Liver (tissue), 9 donors: Measurements from ENCODE around the gene HOXB5. TPM values are rescaled to one million over a fixed set of nuclear protein-coding genes. Genes with fewer than 3 reads are reported as not detected.
A peak's percentile ranks its signal among the peaks of the same experiment; 100 is the strongest.

Source experiments
- DNase-seq: peaks from one replicate; pipeline ENCODE4 v3.0.0-alpha.2; 2017; ENCODE audit warnings: low spot score
- H3K27ac ChIP-seq, 2 donors: one replicate each; pipeline ENCODE4 v1.7.0; 2013; ENCODE audit warnings: inconsistent platforms in 2 of 2, low read length in 2 of 2, control low read depth in 1 of 2, low read depth in 1 of 2, mild to moderate bottlenecking in 1 of 2
- H3K27me3 ChIP-seq, 4 donors: one replicate each; pipeline versions ENCODE4 v1.6.1 to v1.7.0; 2013; ENCODE audit warnings: low read length in 3 of 4, inconsistent platforms in 1 of 4, mild to moderate bottlenecking in 1 of 4, moderate library complexity in 1 of 4; ENCODE audit not compliant: control insufficient read depth in 4 of 4, insufficient read depth in 4 of 4
- H3K36me3 ChIP-seq, 4 donors: one replicate each; pipeline versions ENCODE4 v1.6.1 to v1.7.0; 2013; ENCODE audit warnings: low read length in 3 of 4, mild to moderate bottlenecking in 3 of 4, low read depth in 1 of 4, moderate library complexity in 1 of 4; ENCODE audit not compliant: control insufficient read depth in 4 of 4, insufficient read depth in 3 of 4
- H3K4me1 ChIP-seq, 4 donors: one replicate each; pipeline versions ENCODE4 v1.6.1 to v1.7.0; 2013; ENCODE audit warnings: low read length in 3 of 4, mild to moderate bottlenecking in 3 of 4, moderate library complexity in 1 of 4; ENCODE audit not compliant: control insufficient read depth in 4 of 4, insufficient read depth in 4 of 4
- H3K4me3 ChIP-seq, 3 donors: one replicate each; pipeline versions ENCODE4 v1.6.1 to v1.7.0; 2013; ENCODE audit warnings: low read length in 3 of 3, control low read depth in 1 of 3, low read depth in 1 of 3, mild to moderate bottlenecking in 1 of 3
- H3K9ac ChIP-seq, 2 donors: one replicate each; pipeline ENCODE4 v1.7.0; 2013; ENCODE audit warnings: low read length in 2 of 2, mild to moderate bottlenecking in 2 of 2, moderate library complexity in 2 of 2, control low read depth in 1 of 2, low read depth in 1 of 2
- H3K9me3 ChIP-seq, 4 donors: one replicate each; pipeline versions ENCODE4 v1.6.1 to v1.7.0; 2013; ENCODE audit warnings: low read length in 3 of 4; ENCODE audit not compliant: control insufficient read depth in 4 of 4
- EGR1 ChIP-seq, 2 donors: IDR thresholded peaks; 2 replicates each; pipeline ENCODE4 v1.6.1; 2016 to 2018; ENCODE audit warnings: antibody characterized with exemption in 2 of 2, low read depth in 2 of 2
- FOXA1 ChIP-seq: IDR thresholded peaks from 2 replicates; pipeline ENCODE4 v1.6.1; 2016; ENCODE audit warnings: antibody characterized with exemption
- GABPA ChIP-seq, 2 donors: IDR thresholded peaks in 1 of 2; conservative IDR thresholded peaks in 1 of 2; 2 replicates each; pipeline ENCODE4 v1.6.1; 2016; ENCODE audit warnings: antibody characterized with exemption in 2 of 2, mild to moderate bottlenecking in 1 of 2, moderate library complexity in 1 of 2
- HNF4A ChIP-seq, 2 donors: conservative IDR thresholded peaks; 2 replicates each; pipeline ENCODE4 v1.6.1; 2016; ENCODE audit warnings: antibody characterized with exemption in 2 of 2, mild to moderate bottlenecking in 2 of 2
- JUND ChIP-seq, 2 donors: IDR thresholded peaks; 2 replicates each; pipeline ENCODE4 v1.6.1; 2016; ENCODE audit warnings: antibody characterized with exemption in 2 of 2
- NR2F2 ChIP-seq: IDR thresholded peaks from 2 replicates; pipeline ENCODE4 v1.6.1; 2016; ENCODE audit warnings: antibody characterized with exemption
- RAD21 ChIP-seq, 2 donors: IDR thresholded peaks; 2 replicates each; pipeline ENCODE4 v1.6.1; 2016; ENCODE audit warnings: antibody characterized with exemption in 2 of 2, mild to moderate bottlenecking in 2 of 2
- RXRA ChIP-seq, 2 donors: IDR thresholded peaks; 2 replicates each; pipeline ENCODE4 v1.6.1; 2017 to 2018; ENCODE audit warnings: antibody characterized with exemption in 2 of 2, mild to moderate bottlenecking in 1 of 2
- SP1 ChIP-seq: IDR thresholded peaks from 2 replicates; pipeline ENCODE4 v1.6.1; 2018; ENCODE audit warnings: antibody characterized with exemption, mild to moderate bottlenecking
- TAF1 ChIP-seq: conservative IDR thresholded peaks from 2 replicates; pipeline ENCODE4 v1.6.1; 2016; ENCODE audit warnings: antibody characterized with exemption, mild to moderate bottlenecking
- YY1 ChIP-seq: IDR thresholded peaks from 2 replicates; pipeline ENCODE4 v1.6.1; 2016; ENCODE audit warnings: antibody characterized with exemption, mild to moderate bottlenecking
- WGBS: extraction: QIAGEN DNeasy Blood & Tissue Kit; methylation state at CpG from one replicate; pipeline ENCODE4 v1.1.7; 2013; 5-methylcytosine and 5-hydroxymethylcytosine counted together
- polyA plus RNA-seq, 2 donors: library from polyadenylated mRNA; stranded (reverse) in 1 of 2; unstranded in 1 of 2; fragments of 200-250 nt in 1 of 2; fragments of >200 nt in 1 of 2; fragmentation: Nextera tagmentation in 1 of 2; extraction: Ambion mirVana in 1 of 2; gene quantifications; one replicate each; pipeline versions ENCODE4 v1.2.1 to v1.2.3, GENCODE V29; 2013 to 2015
- total RNA-seq, 2 donors: library from RNA; depleted of rRNA; stranded (reverse); fragments of >200 nt; gene quantifications; one replicate each; pipeline ENCODE4 v1.2.3, GENCODE V29; 2014
- TF ChIP-seq, protein P1 (sequence below): IDR thresholded peaks from 2 replicates; pipeline ENCODE4 v1.6.1; 2016; ENCODE audit warnings: antibody characterized with exemption
- TF ChIP-seq, protein P2 (sequence below): fragments of 150-350 bp; IDR thresholded peaks from 2 replicates; pipeline ENCODE4 v1.5.1; 2017; ENCODE audit warnings: improper control_type of control experiment, low read depth, low read length; ENCODE audit not compliant: missing input control
- TF ChIP-seq, protein P3 (sequence below): IDR thresholded peaks from 2 replicates; pipeline ENCODE4 v1.6.1; 2016; ENCODE audit warnings: antibody characterized with exemption
- donor health status: healthy.
- donor health status: healthy.
- donor health status: healthy.
- donor health status: healthy.
- donor health status: healthy.

The HOXB5 gene
- total and polyA plus RNA-seq, 4 donors = 0.08 to 0.38 (median 0.36) TPM; not detected in 1

DNA sequence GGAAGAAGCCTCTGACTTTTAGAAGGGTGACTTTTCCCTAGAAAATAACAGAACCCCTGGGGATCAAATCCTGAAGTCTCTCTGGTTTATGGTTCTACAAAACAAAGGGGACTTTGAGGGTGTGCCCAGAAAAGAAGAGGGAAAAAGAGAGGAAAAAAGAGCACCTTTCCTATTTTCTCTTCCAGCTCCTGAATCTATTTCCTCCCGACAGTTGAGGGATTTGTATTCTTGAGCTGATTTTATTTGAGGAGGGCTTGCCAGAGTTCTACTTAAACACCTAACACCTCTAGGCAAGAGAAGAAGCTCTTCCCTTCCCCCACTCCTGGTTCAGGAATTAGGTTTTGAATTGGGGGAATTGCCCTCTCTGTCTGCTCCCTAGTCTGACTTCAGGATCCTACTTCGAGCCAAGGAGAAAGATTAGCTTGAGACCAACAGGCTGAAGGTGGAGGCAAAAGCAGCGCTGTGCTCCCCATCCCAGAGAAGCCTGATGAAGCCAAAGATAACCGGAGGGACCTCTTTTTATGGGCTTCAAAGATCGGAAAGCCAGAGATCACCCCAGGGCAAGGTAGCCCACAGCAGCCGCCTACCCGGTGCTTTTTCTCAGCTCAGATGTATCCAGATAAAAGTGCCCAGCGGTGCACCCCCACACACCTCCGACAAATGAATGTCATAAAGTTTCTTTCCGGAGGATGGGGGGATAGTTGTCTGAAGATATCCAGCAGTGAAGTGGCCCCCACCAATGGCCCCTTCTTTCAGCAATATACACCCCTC lies 4.3 kb downstream of the HOXB5 start (continued):
- TF ChIP-seq GABPA (IDR thresholded peaks at IDR 0.05 in 1 of 2, conservative IDR thresholded peaks at IDR 0.05 in 1 of 2) = no peak
- TF ChIP-seq TAF1 = no peak

DNA sequence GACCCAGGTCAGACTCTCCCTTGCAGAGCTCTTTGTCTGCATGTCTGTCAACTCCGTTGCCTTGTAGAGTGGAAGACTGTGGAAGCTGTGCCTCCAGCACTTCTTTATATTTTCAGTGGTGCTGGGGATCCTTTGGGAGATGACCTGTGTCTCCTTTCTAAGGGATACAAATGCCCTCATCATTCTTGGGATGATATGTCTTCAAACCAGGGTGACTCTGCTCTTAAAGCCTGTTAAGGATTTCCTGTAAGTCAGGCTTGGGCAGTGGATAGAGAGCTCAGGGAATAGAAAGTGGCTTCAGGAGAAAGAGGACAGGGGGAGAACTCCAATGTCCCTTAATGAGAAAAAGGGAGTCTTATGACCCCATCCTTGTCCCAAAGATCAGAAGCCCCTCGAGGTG lies 5.1 kb downstream of the HOXB5 start:
- H3K27me3 ChIP-seq = peaks cover 0 to 16% (median 7%) of the 10 kb centered on the region in 4 donors
- TF ChIP-seq NR2F2 (no peak), JUND (IDR thresholded peaks at IDR 0.05) (no peak)
- TF ChIP-seq, protein P1, sequence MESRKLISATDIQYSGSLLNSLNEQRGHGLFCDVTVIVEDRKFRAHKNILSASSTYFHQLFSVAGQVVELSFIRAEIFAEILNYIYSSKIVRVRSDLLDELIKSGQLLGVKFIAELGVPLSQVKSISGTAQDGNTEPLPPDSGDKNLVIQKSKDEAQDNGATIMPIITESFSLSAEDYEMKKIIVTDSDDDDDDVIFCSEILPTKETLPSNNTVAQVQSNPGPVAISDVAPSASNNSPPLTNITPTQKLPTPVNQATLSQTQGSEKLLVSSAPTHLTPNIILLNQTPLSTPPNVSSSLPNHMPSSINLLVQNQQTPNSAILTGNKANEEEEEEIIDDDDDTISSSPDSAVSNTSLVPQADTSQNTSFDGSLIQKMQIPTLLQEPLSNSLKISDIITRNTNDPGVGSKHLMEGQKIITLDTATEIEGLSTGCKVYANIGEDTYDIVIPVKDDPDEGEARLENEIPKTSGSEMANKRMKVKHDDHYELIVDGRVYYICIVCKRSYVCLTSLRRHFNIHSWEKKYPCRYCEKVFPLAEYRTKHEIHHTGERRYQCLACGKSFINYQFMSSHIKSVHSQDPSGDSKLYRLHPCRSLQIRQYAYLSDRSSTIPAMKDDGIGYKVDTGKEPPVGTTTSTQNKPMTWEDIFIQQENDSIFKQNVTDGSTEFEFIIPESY = no peak
- no peak for DNase-seq
- no peaks in the 10 kb centered on the region for H3K9me3 ChIP-seq
- peaks cover 2 to 24% (median 13%) of the 10 kb centered on the region in 4 donors for H3K4me1 ChIP-seq
- H3K4me3 ChIP-seq = no peak overlapping the region
- no peak overlapping the region for H3K9ac ChIP-seq
- no peaks in the 10 kb centered on the region for H3K36me3 ChIP-seq
- no peak overlapping the region for H3K27ac ChIP-seq
- WGBS = 31% methylated on average over 2 of the region's 2 CpGs

DNA sequence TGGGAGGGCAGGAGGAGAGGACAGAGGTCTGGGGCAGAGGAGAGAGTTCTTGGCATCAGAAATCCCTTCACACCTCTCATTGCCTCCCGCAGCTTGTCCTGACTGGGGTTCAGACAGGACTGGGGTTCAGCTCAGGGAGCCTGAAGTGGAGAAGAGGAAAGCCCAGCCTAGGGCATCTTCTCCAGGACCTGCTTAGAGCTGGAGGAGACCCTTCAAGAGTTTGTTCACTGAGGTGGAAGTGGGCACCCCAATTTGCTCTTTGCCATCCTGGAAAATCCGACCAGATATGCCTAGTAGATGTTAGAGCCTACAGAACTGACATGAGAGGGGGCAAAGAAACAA lies 5.5 kb downstream of the HOXB5 start:
- Histone ChIP-seq H3K9me3 (no peaks in the 10 kb centered on the region), H3K27ac (peak overlapping the region in 1 of 2 donors; percentile 19), H3K27me3 (peaks cover 0 to 20% (median 11%) of the 10 kb centered on the region in 4 donors), H3K9ac (no peak overlapping the region), H3K36me3 (no peaks in the 10 kb centered on the region), H3K4me3 (no peak overlapping the region), H3K4me1 (peaks cover 2 to 20% (median 13%) of the 10 kb centered on the region in 4 donors)
- DNase-seq = no peak
- TF ChIP-seq, protein P2, sequence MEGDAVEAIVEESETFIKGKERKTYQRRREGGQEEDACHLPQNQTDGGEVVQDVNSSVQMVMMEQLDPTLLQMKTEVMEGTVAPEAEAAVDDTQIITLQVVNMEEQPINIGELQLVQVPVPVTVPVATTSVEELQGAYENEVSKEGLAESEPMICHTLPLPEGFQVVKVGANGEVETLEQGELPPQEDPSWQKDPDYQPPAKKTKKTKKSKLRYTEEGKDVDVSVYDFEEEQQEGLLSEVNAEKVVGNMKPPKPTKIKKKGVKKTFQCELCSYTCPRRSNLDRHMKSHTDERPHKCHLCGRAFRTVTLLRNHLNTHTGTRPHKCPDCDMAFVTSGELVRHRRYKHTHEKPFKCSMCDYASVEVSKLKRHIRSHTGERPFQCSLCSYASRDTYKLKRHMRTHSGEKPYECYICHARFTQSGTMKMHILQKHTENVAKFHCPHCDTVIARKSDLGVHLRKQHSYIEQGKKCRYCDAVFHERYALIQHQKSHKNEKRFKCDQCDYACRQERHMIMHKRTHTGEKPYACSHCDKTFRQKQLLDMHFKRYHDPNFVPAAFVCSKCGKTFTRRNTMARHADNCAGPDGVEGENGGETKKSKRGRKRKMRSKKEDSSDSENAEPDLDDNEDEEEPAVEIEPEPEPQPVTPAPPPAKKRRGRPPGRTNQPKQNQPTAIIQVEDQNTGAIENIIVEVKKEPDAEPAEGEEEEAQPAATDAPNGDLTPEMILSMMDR = no peak
- TF ChIP-seq GABPA (IDR thresholded peaks at IDR 0.05 in 1 of 2, conservative IDR thresholded peaks at IDR 0.05 in 1 of 2) (no peak), RXRA (IDR thresholded peaks at IDR 0.05) (no peak)
- WGBS = 49% methylated on average over 2 of the region's 2 CpGs

DNA sequence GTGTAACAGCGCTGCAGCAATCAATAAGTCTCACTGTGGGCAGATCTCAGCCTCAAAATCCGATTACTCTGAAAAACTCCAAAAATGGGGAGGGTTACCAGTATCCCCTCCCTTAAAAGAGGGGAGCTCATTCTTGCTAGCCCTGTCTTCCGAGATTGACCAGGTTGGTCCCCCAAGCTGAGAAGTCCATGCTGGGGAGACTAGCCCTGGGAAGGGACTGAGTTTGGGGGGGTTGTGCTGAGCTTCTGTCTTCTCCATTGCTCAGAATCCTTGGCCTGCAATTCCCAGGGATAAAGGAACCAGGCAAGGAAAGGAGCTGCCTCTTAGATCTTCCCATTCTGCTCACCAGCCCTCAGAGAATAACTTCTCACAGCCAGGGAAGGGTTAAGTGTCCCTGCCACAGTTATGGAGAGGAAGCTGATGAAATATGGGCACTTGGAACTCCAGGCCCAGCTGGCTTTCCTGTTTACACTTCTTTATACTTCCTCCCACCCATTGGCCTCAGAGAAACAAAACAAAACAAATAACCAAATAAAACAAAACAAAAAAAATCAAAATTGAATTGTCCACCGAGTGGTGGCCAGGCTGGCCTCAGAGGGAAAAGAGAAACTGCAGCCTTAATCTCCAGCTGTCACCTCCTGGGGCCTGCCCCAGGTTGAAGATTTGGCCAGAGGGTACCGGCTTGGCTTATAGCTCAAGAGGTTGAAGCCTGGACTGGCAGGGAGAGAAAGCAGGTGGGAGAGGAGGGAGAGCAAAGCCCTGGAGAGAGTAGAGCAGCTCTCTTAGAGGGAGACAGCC lies 6.1 kb downstream of the HOXB5 start:
- peaks cover 3 to 19% (median 11%) of the 10 kb centered on the region in 4 donors for H3K27me3 ChIP-seq
- 28% methylated on average over 5 of the region's 5 CpGs for WGBS
- H3K36me3 ChIP-seq = no peaks in the 10 kb centered on the region
- H3K4me3 ChIP-seq = no peak overlapping the region
- peaks cover 2 to 18% (median 13%) of the 10 kb centered on the region in 4 donors for H3K4me1 ChIP-seq
- no peak for TF ChIP-seq YY1
- TF ChIP-seq, protein P1 = no peak
- no peak for TF ChIP-seq RAD21 (IDR thresholded peaks at IDR 0.05)
- TF ChIP-seq, protein P3, sequence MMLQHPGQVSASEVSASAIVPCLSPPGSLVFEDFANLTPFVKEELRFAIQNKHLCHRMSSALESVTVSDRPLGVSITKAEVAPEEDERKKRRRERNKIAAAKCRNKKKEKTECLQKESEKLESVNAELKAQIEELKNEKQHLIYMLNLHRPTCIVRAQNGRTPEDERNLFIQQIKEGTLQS = no peak
- no peak for TF ChIP-seq FOXA1
- no peak for TF ChIP-seq HNF4A (conservative IDR thresholded peaks at IDR 0.05)
- TF ChIP-seq TAF1 = no peak
- TF ChIP-seq SP1 = no peak
- no peak for TF ChIP-seq JUND (IDR thresholded peaks at IDR 0.05)
- no peak for TF ChIP-seq EGR1 (IDR thresholded peaks at IDR 0.05; ENCODE audit: low read depth in 2 of 2)
- TF ChIP-seq NR2F2 = no peak
- no peak for DNase-seq
- no peaks in the 10 kb centered on the region for H3K9me3 ChIP-seq
- H3K9ac ChIP-seq = no peak overlapping the region
- peak overlapping the region in 1 of 2 donors; percentile 19 for H3K27ac ChIP-seq
